Neutrophil (primary cell): ENCODE measurements around the gene AMH.

Experiments
- H3K27ac ChIP-seq: fragments of 200-600 bp; sonication (generic); 2 replicates; pipeline ENCODE4 v1.5.1; 2016; ENCODE audit warnings: mild to moderate bottlenecking, moderate library complexity
- H3K27me3 ChIP-seq: fragments of 200-600 bp; sonication (generic); 2 replicates; pipeline ENCODE4 v1.6.0; 2016; ENCODE audit warnings: mild to moderate bottlenecking
- H3K36me3 ChIP-seq: fragments of 200-600 bp; sonication (generic); 2 replicates; pipeline ENCODE4 v1.5.1; 2017
- H3K4me1 ChIP-seq, 2 experiments: fragments of 200-600 bp in 1 of 2; sonication (generic) in 1 of 2; 1 replicate in 1 of 2; 2 replicates in 1 of 2; pipeline versions ENCODE4 v1.5.1 to v1.6.1; 2013 to 2016; ENCODE audit warnings: low read depth in 1 of 2, low read length in 1 of 2, mild to moderate bottlenecking in 1 of 2, moderate library complexity in 1 of 2; ENCODE audit not compliant: control insufficient read depth in 1 of 2, insufficient read depth in 1 of 2
- H3K4me3 ChIP-seq, 2 experiments: fragments of 200-600 bp in 1 of 2; sonication (generic) in 1 of 2; 1 replicate in 1 of 2; 2 replicates in 1 of 2; pipeline ENCODE4 v1.5.1; 2013 to 2016; ENCODE audit warnings: low read depth in 1 of 2, low read length in 1 of 2, mild to moderate bottlenecking in 1 of 2, moderate library complexity in 1 of 2
- H3K9me3 ChIP-seq: fragments of 200-600 bp; sonication (generic); 2 replicates; pipeline ENCODE4 v1.5.1; 2016
- TF ChIP-seq, protein P1 (sequence below): fragments of 200-600 bp; sonication (generic); IDR thresholded peaks from 2 replicates; pipeline ENCODE4 v1.5.1; 2016; ENCODE audit warnings: antibody characterized with exemption

AMH gene

DNA sequence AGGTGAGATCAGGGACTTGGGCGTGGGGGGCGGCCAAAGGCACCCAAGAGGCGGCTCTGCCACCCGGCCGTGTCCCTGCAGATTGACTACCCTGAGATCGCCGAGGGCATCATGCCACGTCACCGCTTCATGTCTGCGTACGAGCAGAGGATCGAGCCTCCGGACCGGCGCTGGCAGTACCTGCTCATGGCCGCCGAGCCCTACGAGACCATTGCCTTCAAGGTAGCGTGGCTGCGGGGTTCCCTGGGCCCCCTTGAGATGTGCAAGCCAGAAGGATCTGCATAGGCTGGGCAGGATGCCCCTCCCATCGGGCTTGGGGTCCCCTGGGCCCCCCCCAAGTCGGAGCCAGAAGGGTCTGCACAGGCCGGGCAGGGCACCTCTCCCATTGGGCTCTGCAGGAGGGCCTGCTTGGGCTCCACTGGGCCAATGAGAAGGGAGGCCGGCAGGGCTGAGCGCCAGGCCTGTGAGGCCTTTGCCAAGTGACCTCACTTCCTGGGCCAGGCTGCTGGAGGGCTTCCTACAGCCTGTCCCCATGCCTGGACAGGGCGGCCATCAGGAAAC lies 2.2 kb upstream of the AMH start:
- Histone ChIP-seq H3K27ac (no peak overlapping the region), H3K9me3 (no peaks in the 10 kb centered on the region), H3K4me3 (no peak overlapping the region), H3K36me3 (peaks cover 63% of the 10 kb centered on the region), H3K27me3 (peaks cover 34% of the 10 kb centered on the region), H3K4me1 (peaks cover 20 to 21% of the 10 kb centered on the region in 2 experiments)
- TF ChIP-seq, protein P1, sequence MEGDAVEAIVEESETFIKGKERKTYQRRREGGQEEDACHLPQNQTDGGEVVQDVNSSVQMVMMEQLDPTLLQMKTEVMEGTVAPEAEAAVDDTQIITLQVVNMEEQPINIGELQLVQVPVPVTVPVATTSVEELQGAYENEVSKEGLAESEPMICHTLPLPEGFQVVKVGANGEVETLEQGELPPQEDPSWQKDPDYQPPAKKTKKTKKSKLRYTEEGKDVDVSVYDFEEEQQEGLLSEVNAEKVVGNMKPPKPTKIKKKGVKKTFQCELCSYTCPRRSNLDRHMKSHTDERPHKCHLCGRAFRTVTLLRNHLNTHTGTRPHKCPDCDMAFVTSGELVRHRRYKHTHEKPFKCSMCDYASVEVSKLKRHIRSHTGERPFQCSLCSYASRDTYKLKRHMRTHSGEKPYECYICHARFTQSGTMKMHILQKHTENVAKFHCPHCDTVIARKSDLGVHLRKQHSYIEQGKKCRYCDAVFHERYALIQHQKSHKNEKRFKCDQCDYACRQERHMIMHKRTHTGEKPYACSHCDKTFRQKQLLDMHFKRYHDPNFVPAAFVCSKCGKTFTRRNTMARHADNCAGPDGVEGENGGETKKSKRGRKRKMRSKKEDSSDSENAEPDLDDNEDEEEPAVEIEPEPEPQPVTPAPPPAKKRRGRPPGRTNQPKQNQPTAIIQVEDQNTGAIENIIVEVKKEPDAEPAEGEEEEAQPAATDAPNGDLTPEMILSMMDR: no peak

DNA sequence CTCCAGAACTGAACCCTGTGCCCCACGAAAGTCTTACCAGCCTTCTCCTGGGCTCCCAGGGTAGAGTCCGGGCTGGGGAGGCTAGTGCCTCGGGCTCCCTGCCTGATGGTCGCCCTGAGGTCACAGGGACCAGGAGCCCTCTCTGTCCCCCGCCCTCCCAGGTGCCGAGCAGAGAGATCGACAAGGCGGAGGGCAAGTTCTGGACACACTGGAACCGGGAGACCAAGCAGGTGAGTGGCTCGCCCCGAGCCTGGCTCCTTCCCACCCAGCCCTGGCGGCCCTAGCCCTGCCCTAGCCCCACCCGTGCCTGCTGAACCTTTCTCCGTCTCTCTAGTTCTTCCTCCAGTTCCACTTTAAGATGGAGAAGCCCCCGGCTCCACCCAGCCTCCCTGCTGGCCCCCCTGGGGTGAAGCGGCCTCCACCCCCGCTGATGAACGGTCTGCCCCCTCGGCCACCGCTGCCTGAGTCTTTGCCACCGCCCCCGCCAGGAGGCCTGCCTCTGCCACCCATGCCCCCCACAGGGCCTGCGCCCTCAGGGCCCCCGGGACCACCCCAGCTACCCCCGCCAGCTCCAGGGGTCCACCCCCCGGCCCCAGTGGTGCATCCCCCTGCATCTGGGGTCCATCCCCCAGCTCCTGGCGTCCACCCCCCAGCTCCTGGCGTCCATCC lies 1.6 kb upstream of the AMH start:
- TF ChIP-seq, protein P1: no peak
- Histone ChIP-seq H3K9me3 (no peaks in the 10 kb centered on the region), H3K36me3 (peaks cover 63% of the 10 kb centered on the region), H3K4me3 (no peak overlapping the region), H3K27ac (no peak overlapping the region), H3K27me3 (peaks cover 41% of the 10 kb centered on the region), H3K4me1 (peaks cover 27 to 28% of the 10 kb centered on the region in 2 experiments)

DNA sequence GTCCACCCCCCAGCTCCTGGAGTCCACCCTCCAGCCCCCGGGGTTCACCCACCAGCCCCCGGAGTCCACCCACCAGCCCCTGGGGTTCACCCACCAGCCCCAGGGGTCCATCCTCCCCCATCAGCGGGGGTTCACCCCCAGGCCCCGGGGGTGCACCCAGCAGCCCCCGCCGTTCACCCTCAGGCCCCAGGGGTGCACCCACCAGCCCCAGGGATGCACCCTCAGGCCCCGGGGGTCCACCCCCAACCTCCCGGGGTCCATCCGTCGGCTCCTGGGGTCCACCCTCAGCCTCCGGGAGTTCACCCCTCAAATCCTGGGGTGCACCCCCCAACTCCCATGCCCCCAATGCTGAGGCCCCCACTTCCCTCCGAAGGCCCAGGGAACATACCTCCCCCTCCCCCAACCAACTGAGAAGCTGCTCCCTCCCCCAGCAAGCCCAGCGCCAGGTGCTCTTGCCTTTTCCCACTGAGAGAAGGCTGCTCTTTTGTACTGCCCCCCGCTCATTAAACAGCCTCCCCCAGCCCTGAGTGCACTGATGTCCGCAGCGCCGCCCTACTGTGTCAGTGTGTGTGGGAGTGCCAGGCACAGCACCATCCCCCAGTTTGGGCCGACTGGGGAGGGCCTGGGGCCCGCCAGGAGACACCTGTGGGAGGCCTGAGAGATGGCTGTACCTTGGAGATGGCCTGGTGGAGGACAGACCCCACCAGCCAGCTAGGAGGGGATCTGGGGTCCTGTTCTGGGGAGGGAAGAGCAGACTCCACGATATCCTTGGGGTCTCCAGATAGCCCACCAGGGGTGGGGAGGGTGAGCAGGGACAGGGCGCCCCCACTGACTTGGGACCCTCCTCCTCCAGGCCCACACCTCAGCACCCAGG lies 750 bp upstream of the AMH start:
- H3K4me1 ChIP-seq: peaks cover 35 to 36% of the 10 kb centered on the region in 2 experiments
- TF ChIP-seq, protein P1: no peak
- no peak overlapping the region for H3K4me3 ChIP-seq
- H3K27ac ChIP-seq: no peak overlapping the region
- H3K27me3 ChIP-seq: peaks cover 49% of the 10 kb centered on the region
- no peaks in the 10 kb centered on the region for H3K9me3 ChIP-seq
- peaks cover 58% of the 10 kb centered on the region for H3K36me3 ChIP-seq

DNA sequence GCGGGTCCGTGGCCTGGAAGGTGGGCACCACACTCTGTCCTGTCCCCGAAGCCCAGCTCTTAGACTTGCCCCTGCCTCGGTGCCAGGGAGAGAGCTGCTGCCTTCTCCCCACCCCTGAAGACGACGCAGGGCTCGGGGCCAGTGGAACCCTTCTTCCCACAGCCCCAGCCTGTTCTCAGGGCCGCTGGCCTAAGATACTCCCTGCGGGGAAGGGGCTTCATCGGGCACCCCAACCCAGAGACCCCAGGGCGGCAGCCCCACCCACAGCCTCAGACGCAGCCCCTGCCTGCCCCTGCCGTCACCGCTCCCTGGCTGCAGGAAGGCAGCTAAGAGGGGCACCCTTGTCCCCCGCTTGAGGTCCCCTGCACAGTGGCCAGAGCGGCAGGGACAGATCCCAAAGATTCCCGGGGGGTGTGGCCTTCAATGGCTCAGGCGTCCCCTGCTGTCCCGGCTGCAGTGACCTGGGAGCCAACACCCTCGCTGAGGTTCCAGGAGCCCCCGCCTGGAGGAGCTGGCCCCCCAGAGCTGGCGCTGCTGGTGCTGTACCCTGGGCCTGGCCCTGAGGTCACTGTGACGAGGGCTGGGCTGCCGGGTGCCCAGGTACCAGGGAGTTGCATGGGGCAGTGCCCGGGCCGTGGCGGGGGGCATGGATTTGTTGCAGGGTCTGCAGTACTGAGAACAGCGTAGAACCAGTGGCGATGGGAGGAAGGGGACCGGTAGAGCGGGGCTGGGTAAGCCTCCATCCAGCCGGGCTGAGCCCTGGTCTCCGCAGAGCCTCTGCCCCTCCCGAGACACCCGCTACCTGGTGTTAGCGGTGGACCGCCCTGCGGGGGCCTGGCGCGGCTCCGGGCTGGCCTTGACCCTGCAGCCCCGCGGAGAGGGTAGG lies 1.0 kb downstream of the AMH start:
- H3K9me3 ChIP-seq: no peaks in the 10 kb centered on the region
- peaks cover 40% of the 10 kb centered on the region for H3K36me3 ChIP-seq
- peaks cover 66% of the 10 kb centered on the region for H3K27me3 ChIP-seq
- no peak overlapping the region for H3K27ac ChIP-seq
- H3K4me1 ChIP-seq: peaks cover 40 to 42% of the 10 kb centered on the region in 2 experiments
- H3K4me3 ChIP-seq: no peak overlapping the region
- TF ChIP-seq, protein P1: no peak

DNA sequence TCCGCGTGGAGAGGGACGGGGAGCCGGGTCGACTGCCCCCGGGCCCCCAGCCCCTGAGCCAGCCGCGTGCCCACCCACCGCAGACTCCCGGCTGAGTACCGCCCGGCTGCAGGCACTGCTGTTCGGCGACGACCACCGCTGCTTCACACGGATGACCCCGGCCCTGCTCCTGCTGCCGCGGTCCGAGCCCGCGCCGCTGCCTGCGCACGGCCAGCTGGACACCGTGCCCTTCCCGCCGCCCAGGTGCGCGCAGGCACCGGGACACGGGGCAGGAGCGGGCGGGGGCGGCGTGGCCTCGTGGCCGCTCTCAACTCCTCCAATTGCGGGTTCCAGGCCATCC lies 1.6 kb downstream of the AMH start:
- Histone ChIP-seq H3K27ac (no peak overlapping the region), H3K9me3 (no peaks in the 10 kb centered on the region), H3K4me3 (no peak overlapping the region), H3K27me3 (peaks cover 66% of the 10 kb centered on the region), H3K4me1 (peaks cover 40 to 42% of the 10 kb centered on the region in 2 experiments), H3K36me3 (peaks cover 34% of the 10 kb centered on the region)
- TF ChIP-seq, protein P1: no peak
